Stomach smooth muscle (tissue), 2 donors: ENCODE results near the gene BACH2.
"Not testable (repeated sequence)": the region's sequence is repeated elsewhere in the genome, so short reads cannot be mapped to it uniquely, and the experiment has no call there.

Experiments used
- H3K27ac ChIP-seq: one replicate; pipeline ENCODE4 v1.7.0; 2013; ENCODE audit warnings: mild to moderate bottlenecking, low read length, inconsistent platforms
- H3K27me3 ChIP-seq, 2 donors: one replicate each; pipeline ENCODE4 v1.7.0; 2013; ENCODE audit warnings: low read length in 2 of 2; ENCODE audit not compliant: insufficient read depth in 2 of 2, control insufficient read depth in 1 of 2
- H3K36me3 ChIP-seq, 2 donors: one replicate each; pipeline ENCODE4 v1.7.0; 2013; ENCODE audit warnings: low read length in 2 of 2; ENCODE audit not compliant: control insufficient read depth in 2 of 2, insufficient read depth in 2 of 2
- H3K4me1 ChIP-seq: one replicate; pipeline ENCODE4 v1.7.0; 2013; ENCODE audit warnings: low read length; ENCODE audit not compliant: control insufficient read depth, insufficient read depth
- H3K4me3 ChIP-seq, 2 donors: one replicate each; pipeline ENCODE4 v1.7.0; 2013; ENCODE audit warnings: low read length in 2 of 2
- H3K9ac ChIP-seq, 2 donors: one replicate each; pipeline ENCODE4 v1.7.0; 2013; ENCODE audit warnings: low read length in 2 of 2, mild to moderate bottlenecking in 1 of 2
- H3K9me3 ChIP-seq, 2 donors: one replicate each; pipeline ENCODE4 v1.7.0; 2013; ENCODE audit warnings: low read length in 2 of 2; ENCODE audit not compliant: control insufficient read depth in 2 of 2
- donor health status: healthy.
- donor health status: Pancreatic carcinoma.

Gene BACH2

GRCh38 chr6:89975991-89976693 is 320.5 kb downstream of the BACH2 start:
- no peak overlapping the region for H3K9ac ChIP-seq
- no peaks in the 10 kb centered on the region for H3K4me1 ChIP-seq
- no peaks in the 10 kb centered on the region for H3K27me3 ChIP-seq
- no peak overlapping the region for H3K27ac ChIP-seq
- H3K9me3 ChIP-seq = no peaks in the 10 kb centered on the region
- H3K4me3 ChIP-seq = no peak overlapping the region
- H3K36me3 ChIP-seq = no peaks in the 10 kb centered on the region

DNA sequence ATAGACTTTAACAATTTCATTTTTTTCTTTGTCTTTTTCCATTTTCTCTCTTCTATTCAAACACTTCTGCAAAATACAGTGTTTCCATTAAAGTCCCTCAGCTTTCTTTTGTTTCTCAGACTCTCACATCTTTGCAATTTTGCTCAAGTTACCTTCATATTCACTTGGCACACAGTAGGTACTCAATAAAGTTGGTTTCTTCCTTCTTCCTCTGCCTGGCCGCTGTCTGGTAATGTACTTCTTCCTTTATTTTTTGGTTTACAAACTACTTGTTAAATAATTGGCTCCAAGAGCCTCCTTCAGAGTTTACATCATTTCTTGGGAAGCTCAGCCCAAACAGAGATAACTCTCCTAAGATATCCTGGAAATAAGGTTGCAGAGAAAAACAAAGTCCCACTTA is 321.3 kb downstream of the BACH2 start:
- no peaks in the 10 kb centered on the region for H3K9me3 ChIP-seq
- no peaks in the 10 kb centered on the region for H3K36me3 ChIP-seq
- H3K27me3 ChIP-seq = no peaks in the 10 kb centered on the region
- no peak overlapping the region for H3K4me3 ChIP-seq
- H3K9ac ChIP-seq = no peak overlapping the region
- peaks cover 4% of the 10 kb centered on the region for H3K4me1 ChIP-seq
- H3K27ac ChIP-seq = no peak overlapping the region

- no peaks in the 10 kb centered on the region for H3K9me3 ChIP-seq
- no peak overlapping the region for H3K9ac ChIP-seq
- H3K36me3 ChIP-seq = no peaks in the 10 kb centered on the region
- H3K27me3 ChIP-seq = no peaks in the 10 kb centered on the region
- H3K4me3 ChIP-seq = no peak overlapping the region
- no peak overlapping the region for H3K27ac ChIP-seq
- H3K4me1 ChIP-seq = peaks cover 4% of the 10 kb centered on the region
Observed at GRCh38 chr6:89974834-89975233, 321.8 kb downstream of the BACH2 start.

DNA sequence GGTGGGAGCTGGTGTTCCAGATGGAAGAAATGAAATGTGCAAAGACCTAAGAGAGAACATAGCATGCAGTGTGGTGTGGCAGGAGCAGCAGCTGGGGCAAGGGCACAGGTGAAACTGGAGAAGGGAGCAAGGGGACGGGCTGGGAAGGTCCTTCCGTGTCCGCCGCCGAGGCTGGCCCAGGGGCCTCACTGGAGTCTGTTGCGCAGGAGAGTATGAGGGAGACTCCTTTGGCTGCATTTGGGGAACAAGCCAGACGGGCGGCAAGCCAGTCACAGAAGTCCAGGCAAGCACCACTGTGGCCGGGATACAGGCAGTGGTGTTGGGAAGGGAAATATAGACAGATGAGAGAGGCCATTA is 324.6 kb downstream of the BACH2 start:
- no peaks in the 10 kb centered on the region for H3K27me3 ChIP-seq
- H3K4me3 ChIP-seq = no peak overlapping the region
- no peaks in the 10 kb centered on the region for H3K9me3 ChIP-seq
- no peaks in the 10 kb centered on the region for H3K36me3 ChIP-seq
- H3K4me1 ChIP-seq = peaks cover 4% of the 10 kb centered on the region
- no peak overlapping the region for H3K27ac ChIP-seq
- H3K9ac ChIP-seq = no peak overlapping the region

- not testable (repeated sequence) for H3K27ac ChIP-seq, H3K36me3 ChIP-seq, H3K9ac ChIP-seq, H3K4me3 ChIP-seq, H3K9me3 ChIP-seq, H3K27me3 ChIP-seq, H3K4me1 ChIP-seq
Observed at GRCh38 chr6:89971338-89972024, 325.2 kb downstream of the BACH2 start.

GRCh38 chr6:89970609-89971337 is 325.9 kb downstream of the BACH2 start:
- no peak overlapping the region for H3K27ac ChIP-seq
- H3K9ac ChIP-seq = no peak overlapping the region
- H3K36me3 ChIP-seq = no peaks in the 10 kb centered on the region
- H3K4me3 ChIP-seq = no peak overlapping the region
- H3K4me1 ChIP-seq = peaks cover 4% of the 10 kb centered on the region
- H3K9me3 ChIP-seq = no peaks in the 10 kb centered on the region
- H3K27me3 ChIP-seq = no peaks in the 10 kb centered on the region

GRCh38 chr6:89970072-89970471 is 326.6 kb downstream of the BACH2 start:
- H3K4me1 ChIP-seq = peaks cover 4% of the 10 kb centered on the region
- H3K27me3 ChIP-seq = no peaks in the 10 kb centered on the region
- H3K4me3 ChIP-seq = no peak overlapping the region
- H3K9me3 ChIP-seq = no peaks in the 10 kb centered on the region
- H3K9ac ChIP-seq = no peak overlapping the region
- H3K27ac ChIP-seq = no peak overlapping the region
- H3K36me3 ChIP-seq = no peaks in the 10 kb centered on the region

DNA sequence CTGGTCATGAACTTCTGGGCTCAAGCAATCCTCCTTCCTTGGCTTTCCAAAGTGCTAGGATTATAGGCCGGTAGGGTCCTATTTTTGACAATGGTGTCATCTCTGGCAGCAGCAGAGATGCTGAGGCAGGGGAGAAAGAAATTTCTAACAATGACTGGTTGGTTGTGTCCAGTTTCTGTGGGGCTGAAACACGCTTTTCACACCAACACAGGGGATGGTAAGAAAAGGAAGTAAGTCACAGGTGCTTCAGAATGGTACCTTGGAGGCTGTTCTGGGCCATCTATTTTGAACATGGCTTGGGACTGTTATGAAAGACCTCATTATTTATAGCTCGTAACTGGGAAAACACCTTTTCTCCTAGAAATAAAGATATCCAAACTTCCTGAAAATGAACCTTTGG is 329.7 kb downstream of the BACH2 start:
- H3K27me3 ChIP-seq = no peaks in the 10 kb centered on the region
- no peak overlapping the region for H3K27ac ChIP-seq
- H3K4me1 ChIP-seq = peaks cover 4% of the 10 kb centered on the region
- no peak overlapping the region for H3K9ac ChIP-seq
- no peaks in the 10 kb centered on the region for H3K36me3 ChIP-seq
- no peaks in the 10 kb centered on the region for H3K9me3 ChIP-seq
- no peak overlapping the region for H3K4me3 ChIP-seq

DNA sequence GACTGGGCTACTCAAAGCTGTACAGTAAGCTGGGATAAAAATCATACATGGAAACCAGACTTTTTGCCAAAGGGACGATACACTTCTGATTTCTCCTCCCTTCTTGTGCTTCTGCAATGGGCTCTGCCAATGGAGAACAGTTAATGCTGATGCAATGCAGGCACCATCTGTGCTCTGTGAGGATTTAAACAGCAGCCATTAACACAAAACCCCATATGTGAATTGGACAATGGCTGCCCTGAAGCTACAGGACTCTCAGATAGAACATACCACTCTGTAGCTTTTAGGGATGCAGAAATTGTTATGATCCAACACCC is 330.5 kb downstream of the BACH2 start:
- Histone ChIP-seq H3K4me3 (no peak overlapping the region), H3K9ac (no peak overlapping the region)

DNA sequence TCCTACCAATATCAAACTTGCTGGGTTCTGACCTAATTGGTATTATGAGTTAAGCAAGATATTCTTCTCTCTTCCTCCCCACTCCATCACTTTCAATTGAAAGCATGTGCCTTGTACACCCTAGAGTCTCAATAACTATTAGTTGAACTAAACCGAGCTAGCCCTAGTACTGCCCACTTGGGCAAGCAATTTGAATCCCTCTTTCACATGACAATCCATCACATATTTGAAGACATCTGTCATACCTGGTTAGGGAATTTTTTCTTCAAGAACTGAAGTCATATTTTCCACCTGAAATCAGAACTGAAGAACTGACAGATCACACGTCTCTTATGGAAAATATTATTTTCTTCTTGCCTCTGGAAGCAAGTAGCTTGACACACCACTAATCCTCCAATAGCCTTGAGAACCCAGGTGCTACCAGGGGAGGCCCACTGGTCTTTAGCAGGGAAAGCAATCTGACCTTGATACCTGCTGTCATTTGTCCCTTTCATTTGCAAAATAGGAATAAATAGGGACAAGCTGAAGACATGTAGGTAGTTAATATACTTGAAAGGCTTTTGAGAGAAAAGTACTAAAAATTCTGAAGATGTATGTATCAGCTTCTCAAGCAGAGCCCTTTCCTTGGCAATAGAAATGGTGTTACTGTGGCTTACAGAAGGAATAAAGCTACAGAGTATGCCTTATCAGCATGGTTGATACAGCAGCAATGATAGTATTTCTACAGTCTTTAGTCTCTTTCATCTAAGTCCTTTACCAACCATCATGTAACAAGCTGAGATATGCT is 331.0 kb downstream of the BACH2 start:
- H3K4me1 ChIP-seq = no peaks in the 10 kb centered on the region
- H3K4me3 ChIP-seq = no peak overlapping the region
- H3K9ac ChIP-seq = no peak overlapping the region
- no peaks in the 10 kb centered on the region for H3K27me3 ChIP-seq
- no peaks in the 10 kb centered on the region for H3K9me3 ChIP-seq
- no peaks in the 10 kb centered on the region for H3K36me3 ChIP-seq
- H3K27ac ChIP-seq = no peak overlapping the region

More for the DNA sequence above, 330.5 kb downstream of the BACH2 start:
- Histone ChIP-seq H3K27me3 (no peaks in the 10 kb centered on the region), H3K4me1 (peaks cover 4% of the 10 kb centered on the region), H3K36me3 (no peaks in the 10 kb centered on the region), H3K9me3 (no peaks in the 10 kb centered on the region), H3K27ac (no peak overlapping the region)
